GM19351 (cell line): ENCODE data around the gene NIPA2.

Experiments
- ATAC-seq: cut with Tn5 transposase; IDR thresholded peaks from one replicate; pipeline ENCODE4 v1.9.1; 2021; ENCODE audit warnings: mild to moderate bottlenecking, moderate library complexity; ENCODE audit not compliant: unreplicated experiment

The NIPA2 gene

GRCh38 chr15:22874966-22875365 is 36.5 kb downstream of the NIPA2 start:
- ATAC-seq: no peak

GRCh38 chr15:22877117-22877516 is 38.7 kb downstream of the NIPA2 start:
- no peak for ATAC-seq

GRCh38 chr15:22877607-22878006 is 39.1 kb downstream of the NIPA2 start:
- ATAC-seq: no peak

- ATAC-seq: no peak
Measured at GRCh38 chr15:22878103-22878502, 39.6 kb downstream of the NIPA2 start.

GRCh38 chr15:22880068-22880980 is 41.9 kb downstream of the NIPA2 start:
- ATAC-seq: no peak

GRCh38 chr15:22880981-22881738 is 42.7 kb downstream of the NIPA2 start:
- no peak for ATAC-seq

- no peak for ATAC-seq
Measured at GRCh38 chr15:22881739-22882440, 43.4 kb downstream of the NIPA2 start.

GRCh38 chr15:22883196-22883595 is 44.7 kb downstream of the NIPA2 start:
- ATAC-seq: no peak

GRCh38 chr15:22884344-22884743 is 45.9 kb downstream of the NIPA2 start:
- no peak for ATAC-seq

- ATAC-seq: no peak
Measured at GRCh38 chr15:22885120-22885519, 46.7 kb downstream of the NIPA2 start.

- ATAC-seq: no peak
Measured at GRCh38 chr15:22887157-22887951, 48.9 kb downstream of the NIPA2 start.

- no peak for ATAC-seq
Measured at GRCh38 chr15:22888120-22888859, 49.8 kb downstream of the NIPA2 start.

GRCh38 chr15:22889146-22889818 is 50.8 kb downstream of the NIPA2 start:
- ATAC-seq: no peak

GRCh38 chr15:22890296-22890695 is 51.8 kb downstream of the NIPA2 start:
- no peak for ATAC-seq

GRCh38 chr15:22891426-22892210 is 53.2 kb downstream of the NIPA2 start:
- ATAC-seq: no peak

GRCh38 chr15:22892333-22892732 is 53.9 kb downstream of the NIPA2 start:
- no peak for ATAC-seq

- no peak for ATAC-seq
Measured at GRCh38 chr15:22893081-22893480, 54.6 kb downstream of the NIPA2 start.

GRCh38 chr15:22893881-22894280 is 55.4 kb downstream of the NIPA2 start:
- ATAC-seq: no peak
